HEK293 (cell line): ENCODE data around the gene ZNF512.
"Not testable (repeated sequence)": the region's sequence is repeated elsewhere in the genome, so short reads cannot be mapped to it uniquely, and the experiment has no call there.

ENCODE experiments used
- CTCF ChIA-PET: fragments of 350-600 bp; formaldehyde crosslinking; extraction: SDS; loops from one replicate; lab custom pipeline; 2021; ENCODE audit warnings: antibody characterized with exemption; lab: Yijun Ruan, JAX
- POLR2A ChIA-PET: fragments of 300-600 bp; formaldehyde crosslinking; extraction: SDS; loops from one replicate; lab custom pipeline; 2020; ENCODE audit warnings: antibody characterized with exemption, inconsistent platforms; lab: Yijun Ruan, JAX
- H3K27ac ChIP-seq: fragments of 200-500 bp; sonication (Bioruptor generic); 2 replicates; pipeline ENCODE4 v1.5.1; 2014; ENCODE audit warnings: low read depth, low read length, control low read depth, inconsistent platforms; ENCODE audit errors: extremely low read depth
- H3K36me3 ChIP-seq, 2 experiments: fragments of 200-500 bp in 1 of 2; sonication (Bioruptor generic) in 1 of 2; 1 replicate in 1 of 2; 2 replicates in 1 of 2; pipeline ENCODE4 v1.5.1; 2014 to 2017; ENCODE audit warnings: inconsistent platforms in 2 of 2, low read length in 2 of 2; ENCODE audit not compliant: control insufficient read depth in 2 of 2, insufficient read depth in 1 of 2
- H3K4me1 ChIP-seq: fragments of 200-500 bp; sonication (Bioruptor generic); 2 replicates; pipeline ENCODE4 v1.5.1; 2014; ENCODE audit warnings: mild to moderate bottlenecking, low read length, inconsistent platforms; ENCODE audit not compliant: control insufficient read depth, insufficient read depth
- H3K4me3 ChIP-seq: 2 replicates; pipeline ENCODE4 v1.5.1; 2011; ENCODE audit warnings: low read depth, mild to moderate bottlenecking, control low read depth, low read length, moderate library complexity
- H3K9me3 ChIP-seq: fragments of 200-500 bp; sonication (Bioruptor generic); 2 replicates; pipeline ENCODE4 v1.5.1; 2014; ENCODE audit warnings: low read depth, low read length, inconsistent platforms; ENCODE audit not compliant: control insufficient read depth, insufficient read depth
- ATF2 ChIP-seq: fragments of 450-650 bp; formaldehyde crosslinking; IDR thresholded peaks from 2 replicates; pipeline ENCODE4 v1.5.1; 2016; ENCODE audit warnings: missing biosample characterization, missing genetic modification characterization, low read depth
- INSM2 ChIP-seq: fragments of 450-650 bp; formaldehyde crosslinking; IDR thresholded peaks from 2 replicates; pipeline ENCODE4 v1.5.1; 2016; ENCODE audit warnings: missing biosample characterization, missing genetic modification characterization
- PBX3 ChIP-seq: sonication (generic); formaldehyde crosslinking; IDR thresholded peaks from 2 replicates; pipeline ENCODE4 v1.8.1; 2022; ENCODE audit warnings: mild to moderate bottlenecking, moderate library complexity, missing genetic modification reagents
- PRDM10 ChIP-seq: fragments of 450-650 bp; formaldehyde crosslinking; IDR thresholded peaks from 2 replicates; pipeline ENCODE4 v1.5.1; 2016; ENCODE audit warnings: missing biosample characterization, missing genetic modification characterization
- ZBTB44 ChIP-seq: fragments of 450-650 bp; IDR thresholded peaks from 2 replicates; pipeline ENCODE4 v1.5.1; 2018; ENCODE audit warnings: missing biosample characterization, mild to moderate bottlenecking, missing genetic modification characterization
- ZBTB49 ChIP-seq: fragments of 450-650 bp; formaldehyde crosslinking; IDR thresholded peaks from 2 replicates; pipeline ENCODE4 v1.5.1; 2016; ENCODE audit warnings: missing biosample characterization, missing genetic modification characterization, low read depth
- ZNF16 ChIP-seq: fragments of 450-650 bp; formaldehyde crosslinking; IDR thresholded peaks from 2 replicates; pipeline ENCODE4 v1.5.1; 2016; ENCODE audit warnings: low read depth, missing biosample characterization, missing genetic modification characterization
- ZNF221 ChIP-seq: fragments of 450-650 bp; formaldehyde crosslinking; IDR thresholded peaks from 2 replicates; pipeline ENCODE4 v1.5.1; 2017; ENCODE audit warnings: missing biosample characterization, missing genetic modification characterization, borderline replicate concordance
- ZNF280C ChIP-seq: fragments of 450-650 bp; formaldehyde crosslinking; IDR thresholded peaks from 2 replicates; pipeline ENCODE4 v1.5.1; 2016; ENCODE audit warnings: missing biosample characterization, missing genetic modification characterization
- ZNF558 ChIP-seq: fragments of 450-650 bp; formaldehyde crosslinking; IDR thresholded peaks from 2 replicates; pipeline ENCODE4 v1.5.1; 2016; ENCODE audit warnings: missing biosample characterization, missing genetic modification characterization
- ZNF707 ChIP-seq: fragments of 450-650 bp; formaldehyde crosslinking; IDR thresholded peaks from 2 replicates; pipeline ENCODE4 v1.5.1; 2016; ENCODE audit warnings: missing biosample characterization, missing genetic modification characterization
- ZXDB ChIP-seq: fragments of 450-650 bp; formaldehyde crosslinking; IDR thresholded peaks from 2 replicates; pipeline ENCODE4 v1.5.1; 2016; ENCODE audit warnings: missing biosample characterization, missing genetic modification characterization

ZNF512 gene

GRCh38 chr2:27622921-27623384 lies 40.1 kb downstream of the ZNF512 start:
- Histone ChIP-seq H3K27ac (no peak overlapping the region), H3K4me3 (no peak overlapping the region), H3K4me1 (0 out of 2 replicates have a peak, but pooled peaks cover 2% of the 10 kb centered on the region), H3K36me3 (peaks cover 38 to 55% of the 10 kb centered on the region in 2 experiments), H3K9me3 (no peaks in the 10 kb centered on the region)
- ChIA-PET CTCF (interaction anchor here (1.8 to 1.9 kb wide), 2 partner anchors 13 to 60 kb away, joined by 9 read pairs; no protein-coding TSS in a partner anchor), POLR2A (no interaction called here)
- TF ChIP-seq ZNF280C (tag by site-specific recombination) (no peak), ATF2 (tag by site-specific recombination) (no peak), ZXDB (tag by site-specific recombination) (no peak), ZBTB49 (no peak)

GRCh38 chr2:27624943-27625342 lies 42.1 kb downstream of the ZNF512 start:
- H3K9me3 ChIP-seq = no peaks in the 10 kb centered on the region
- no peak overlapping the region for H3K4me3 ChIP-seq
- no peak overlapping the region for H3K27ac ChIP-seq
- 0 out of 2 replicates have a peak, but pooled peaks cover 2% of the 10 kb centered on the region for H3K4me1 ChIP-seq
- ChIA-PET CTCF (no interaction called here), POLR2A (no interaction called here)
- peaks cover 20 to 41% of the 10 kb centered on the region in 2 experiments for H3K36me3 ChIP-seq
- TF ChIP-seq ZNF221 (tag by site-specific recombination) = no peak
- TF ChIP-seq PBX3 (CRISPR knock-in tag) = no peak
- no peak for TF ChIP-seq ZBTB44 (tag by site-specific recombination)
- no peak for TF ChIP-seq INSM2
- TF ChIP-seq PRDM10 (tag by site-specific recombination) = no peak
- TF ChIP-seq ZNF558 (tag by site-specific recombination) = no peak
- no peak for TF ChIP-seq ZNF707 (tag by site-specific recombination)
- TF ChIP-seq ZNF16 (tag by site-specific recombination) = no peak

GRCh38 chr2:27626323-27626722 lies 43.5 kb downstream of the ZNF512 start:
- H3K9me3 ChIP-seq, H3K4me3 ChIP-seq, H3K27ac ChIP-seq, CTCF ChIA-PET, H3K4me1 ChIP-seq: not testable (repeated sequence)
- peaks cover 21 to 39% of the 10 kb centered on the region in 2 experiments for H3K36me3 ChIP-seq
- POLR2A ChIA-PET = interaction anchor here (3.6 kb wide), 1 partner anchor 198 kb away, joined by 19 read pairs; the partner anchor contains the start of gene NRBP1
